HEK293T (cell line): ENCODE results near the gene SLC6A5.

Source experiments
- ARNT ChIP-seq: fragments of 450-650 bp; IDR thresholded peaks from 2 replicates; pipeline ENCODE4 v1.6.1; 2017; ENCODE audit warnings: mild to moderate bottlenecking
- BHLHE40 ChIP-seq: fragments of 450-650 bp; IDR thresholded peaks from 2 replicates; pipeline ENCODE4 v1.6.1; 2016; ENCODE audit warnings: mild to moderate bottlenecking, moderate library complexity, borderline replicate concordance
- ELF4 ChIP-seq: fragments of 450-650 bp; IDR thresholded peaks from 2 replicates; pipeline ENCODE4 v1.6.1; 2017; ENCODE audit warnings: antibody characterized with exemption
- FOXK2 ChIP-seq: fragments of 450-650 bp; IDR thresholded peaks from 2 replicates; pipeline ENCODE4 v1.6.1; 2016; ENCODE audit warnings: mild to moderate bottlenecking
- FOXM1 ChIP-seq: fragments of 450-650 bp; IDR thresholded peaks from 2 replicates; pipeline ENCODE4 v1.6.1; 2017; ENCODE audit warnings: mild to moderate bottlenecking, borderline replicate concordance
- HDGF ChIP-seq: fragments of 450-650 bp; IDR thresholded peaks from 2 replicates; pipeline ENCODE4 v1.6.1; 2017; ENCODE audit warnings: antibody characterized with exemption, borderline replicate concordance
- L3MBTL2 ChIP-seq: fragments of 450-650 bp; conservative IDR thresholded peaks from 2 replicates; pipeline ENCODE4 v1.6.1; 2016; ENCODE audit warnings: mild to moderate bottlenecking
- LEF1 ChIP-seq: fragments of 450-650 bp; IDR thresholded peaks from 2 replicates; pipeline ENCODE4 v1.6.1; 2017; ENCODE audit warnings: mild to moderate bottlenecking, borderline replicate concordance
- NFRKB ChIP-seq: fragments of 450-650 bp; IDR thresholded peaks from 2 replicates; pipeline ENCODE4 v1.6.1; 2016; ENCODE audit warnings: mild to moderate bottlenecking, moderate library complexity
- SP1 ChIP-seq: fragments of 450-650 bp; IDR thresholded peaks from 2 replicates; pipeline ENCODE4 v1.6.1; 2017
- SUZ12 ChIP-seq: fragments of 450-650 bp; IDR thresholded peaks from 2 replicates; pipeline ENCODE4 v1.6.1; 2016; ENCODE audit warnings: mild to moderate bottlenecking
- TARDBP ChIP-seq: fragments of 450-650 bp; IDR thresholded peaks from 2 replicates; pipeline ENCODE4 v1.6.1; 2016
- ZNF384 ChIP-seq: fragments of 450-650 bp; IDR thresholded peaks from 2 replicates; pipeline ENCODE4 v1.6.1; 2016
- TF ChIP-seq, protein P1 (sequence below): fragments of 450-650 bp; IDR thresholded peaks from 2 replicates; pipeline ENCODE4 v1.6.1; 2016

DNA sequence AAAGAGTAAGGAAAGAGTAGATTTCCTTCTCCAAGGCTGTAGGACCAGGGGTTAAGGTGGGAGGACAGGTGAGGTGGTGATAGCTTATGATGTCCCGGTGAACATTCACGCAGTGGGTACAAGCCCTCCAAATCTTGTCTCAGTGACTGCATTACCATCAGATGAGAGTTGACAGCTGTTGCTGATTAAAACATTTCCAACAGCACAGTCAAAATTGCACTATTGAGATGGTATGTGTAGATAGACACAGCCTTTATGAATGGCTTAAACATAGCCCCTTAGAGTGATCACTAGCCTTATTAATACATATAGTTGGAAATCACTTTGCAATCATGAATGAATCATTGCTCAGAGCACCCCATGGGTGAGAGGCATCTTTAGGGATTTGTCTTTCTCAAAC lies 77.2 kb downstream of the SLC6A5 start:
- TF ChIP-seq NFRKB, result no peak
- TF ChIP-seq FOXK2, result no peak
- TF ChIP-seq TARDBP, result no peak
- no peak for TF ChIP-seq SP1
- TF ChIP-seq SUZ12, result no peak
- TF ChIP-seq BHLHE40, result no peak
- no peak for TF ChIP-seq ZNF384
- TF ChIP-seq ELF4, result no peak
- TF ChIP-seq FOXM1, result no peak
- no peak for TF ChIP-seq ARNT
- TF ChIP-seq L3MBTL2, result no peak
- TF ChIP-seq LEF1, result no peak
- TF ChIP-seq, protein P1, sequence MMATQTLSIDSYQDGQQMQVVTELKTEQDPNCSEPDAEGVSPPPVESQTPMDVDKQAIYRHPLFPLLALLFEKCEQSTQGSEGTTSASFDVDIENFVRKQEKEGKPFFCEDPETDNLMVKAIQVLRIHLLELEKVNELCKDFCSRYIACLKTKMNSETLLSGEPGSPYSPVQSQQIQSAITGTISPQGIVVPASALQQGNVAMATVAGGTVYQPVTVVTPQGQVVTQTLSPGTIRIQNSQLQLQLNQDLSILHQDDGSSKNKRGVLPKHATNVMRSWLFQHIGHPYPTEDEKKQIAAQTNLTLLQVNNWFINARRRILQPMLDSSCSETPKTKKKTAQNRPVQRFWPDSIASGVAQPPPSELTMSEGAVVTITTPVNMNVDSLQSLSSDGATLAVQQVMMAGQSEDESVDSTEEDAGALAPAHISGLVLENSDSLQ, result no peak
- TF ChIP-seq HDGF, result no peak
